ENCODE data around the gene PIP5K1C.

PIP5K1C gene

DNA sequence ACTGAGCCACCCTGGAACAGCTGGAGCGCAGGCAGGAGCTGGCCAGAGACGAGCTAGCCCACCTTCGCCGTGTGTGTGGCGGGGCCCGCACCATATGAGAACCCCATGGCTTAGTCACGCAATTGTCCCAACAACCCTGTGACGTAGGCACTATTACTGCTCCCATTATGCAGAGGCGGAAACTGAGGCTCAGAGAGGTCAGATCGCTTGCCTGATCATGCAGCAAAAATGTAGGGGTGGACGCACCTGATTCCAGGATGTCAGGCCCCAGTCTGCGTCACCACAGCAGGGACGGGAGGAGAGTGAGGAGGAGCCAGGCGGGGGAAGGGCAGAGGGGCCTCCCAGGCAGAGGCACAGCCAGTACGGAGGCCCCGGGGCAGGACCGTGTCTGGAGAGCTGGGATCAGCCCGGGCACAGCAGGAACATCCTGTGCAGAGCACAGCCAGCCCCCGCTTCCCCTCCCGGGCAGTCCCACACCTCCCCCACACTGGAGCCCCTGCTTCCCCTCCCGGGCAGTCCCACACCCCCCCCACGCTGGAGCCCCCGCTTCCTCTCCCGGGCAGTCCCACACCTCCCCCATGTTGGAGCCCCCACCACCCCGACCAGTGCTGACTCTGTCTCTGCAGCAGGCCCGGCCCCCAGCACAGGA, 16.7 kb downstream of the PIP5K1C start:
- no peak overlapping the region for H3K4me3 ChIP-seq (ENCODE audit: low read depth, low read length)
- TF ChIP-seq, protein P1, sequence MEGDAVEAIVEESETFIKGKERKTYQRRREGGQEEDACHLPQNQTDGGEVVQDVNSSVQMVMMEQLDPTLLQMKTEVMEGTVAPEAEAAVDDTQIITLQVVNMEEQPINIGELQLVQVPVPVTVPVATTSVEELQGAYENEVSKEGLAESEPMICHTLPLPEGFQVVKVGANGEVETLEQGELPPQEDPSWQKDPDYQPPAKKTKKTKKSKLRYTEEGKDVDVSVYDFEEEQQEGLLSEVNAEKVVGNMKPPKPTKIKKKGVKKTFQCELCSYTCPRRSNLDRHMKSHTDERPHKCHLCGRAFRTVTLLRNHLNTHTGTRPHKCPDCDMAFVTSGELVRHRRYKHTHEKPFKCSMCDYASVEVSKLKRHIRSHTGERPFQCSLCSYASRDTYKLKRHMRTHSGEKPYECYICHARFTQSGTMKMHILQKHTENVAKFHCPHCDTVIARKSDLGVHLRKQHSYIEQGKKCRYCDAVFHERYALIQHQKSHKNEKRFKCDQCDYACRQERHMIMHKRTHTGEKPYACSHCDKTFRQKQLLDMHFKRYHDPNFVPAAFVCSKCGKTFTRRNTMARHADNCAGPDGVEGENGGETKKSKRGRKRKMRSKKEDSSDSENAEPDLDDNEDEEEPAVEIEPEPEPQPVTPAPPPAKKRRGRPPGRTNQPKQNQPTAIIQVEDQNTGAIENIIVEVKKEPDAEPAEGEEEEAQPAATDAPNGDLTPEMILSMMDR (IDR thresholded peaks at IDR 0.05; ENCODE audit: low read depth, low read length) = no peak
- peak; percentile 92 for DNase-seq (ENCODE audit: low read depth, low spot score)
- in situ Hi-C loops (cut with HindIII; ENCODE audit: low sequenced_read_pairs) = no loop called here

DNA sequence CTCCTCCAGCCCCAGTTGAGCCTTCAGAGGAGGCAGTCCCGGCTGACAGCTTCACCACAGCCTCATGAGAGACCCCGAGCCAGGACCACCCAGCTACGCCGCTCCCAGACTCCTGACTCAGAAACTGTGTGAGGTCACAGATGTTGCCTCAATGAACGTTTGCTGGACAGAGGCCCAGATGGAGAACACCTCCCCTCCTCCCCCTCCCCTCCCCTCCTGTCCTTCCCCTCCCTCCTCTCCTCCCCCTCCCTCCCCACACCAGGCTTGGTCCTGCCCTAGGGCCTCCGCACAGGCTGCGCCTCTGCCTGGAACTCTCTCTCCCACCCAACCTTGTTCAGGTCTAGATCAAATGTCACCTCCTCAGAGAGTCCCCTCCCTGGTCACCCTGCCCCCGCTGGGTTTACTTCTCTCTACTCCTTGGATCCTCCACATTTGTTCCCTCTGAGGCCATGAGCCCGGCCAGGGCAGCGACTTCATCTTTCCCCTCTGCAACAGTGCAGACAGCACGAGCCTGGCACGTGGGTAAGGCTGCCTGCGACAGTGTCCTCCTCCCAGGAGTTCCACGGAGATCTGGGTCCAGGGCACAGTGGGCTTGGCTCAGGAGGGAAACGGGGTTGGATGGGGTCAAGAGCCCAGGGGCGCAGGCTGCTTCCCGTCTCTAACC, 17.4 kb downstream of the PIP5K1C start:
- in situ Hi-C loops (cut with HindIII; ENCODE audit: low sequenced_read_pairs) = no loop called here
- DNase-seq (ENCODE audit: low read depth, low spot score) = peak; percentile 82

DNA sequence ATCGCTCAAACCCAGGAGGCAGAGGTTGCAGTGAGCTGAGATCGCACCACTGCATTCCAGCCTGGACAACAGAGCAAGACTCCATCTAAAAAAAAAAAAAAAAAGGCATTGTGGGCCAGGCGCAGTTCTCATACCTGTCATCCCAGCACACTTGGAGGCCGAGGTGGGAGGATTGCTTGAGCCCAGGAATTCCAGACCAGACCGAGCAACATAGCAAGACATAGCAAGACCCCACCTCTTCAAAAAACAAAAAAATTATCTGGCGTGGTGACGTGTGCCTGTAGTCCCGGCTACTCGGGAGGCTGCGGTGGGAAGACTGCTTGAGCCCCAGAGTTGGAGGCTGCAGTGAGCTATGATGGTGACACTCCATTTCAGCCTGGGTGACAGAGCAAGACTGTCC, 18.0 kb downstream of the PIP5K1C start:
- no peak overlapping the region for H3K4me3 ChIP-seq (ENCODE audit: low read depth, low read length)
- TF ChIP-seq, protein P1 (IDR thresholded peaks at IDR 0.05; ENCODE audit: low read depth, low read length) = no peak
- in situ Hi-C loops (cut with HindIII; ENCODE audit: low sequenced_read_pairs) = no loop called here
- DNase-seq (ENCODE audit: low read depth, low spot score) = no peak

More for the DNA sequence above, 17.4 kb downstream of the PIP5K1C start:
- no peak overlapping the region for H3K4me3 ChIP-seq (ENCODE audit: low read depth, low read length)
- TF ChIP-seq, protein P1 (IDR thresholded peaks at IDR 0.05; ENCODE audit: low read depth, low read length) = no peak

DNA sequence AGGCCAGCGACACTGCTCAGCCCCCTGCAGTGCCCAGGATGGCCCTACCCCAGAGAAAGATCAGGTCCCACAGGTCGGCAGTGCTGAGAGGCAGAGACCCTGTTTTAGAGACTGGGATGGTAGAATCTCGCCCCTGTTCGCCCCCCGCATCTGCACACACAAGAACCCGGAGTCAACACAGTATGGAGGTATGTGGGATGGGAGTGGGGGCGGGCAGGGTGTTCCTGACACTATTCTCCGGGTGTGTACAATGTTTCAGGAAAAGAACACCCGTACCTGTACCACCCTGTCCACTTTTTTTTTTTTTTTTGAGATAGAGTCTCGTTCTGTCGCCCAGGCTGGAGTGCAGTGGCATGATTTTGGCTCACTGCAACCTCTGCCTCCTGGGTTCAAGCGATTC, 19.3 kb downstream of the PIP5K1C start:
- in situ Hi-C loops (cut with HindIII; ENCODE audit: low sequenced_read_pairs) = no loop called here
- TF ChIP-seq, protein P1 (IDR thresholded peaks at IDR 0.05; ENCODE audit: low read depth, low read length) = no peak
- no peak for DNase-seq (ENCODE audit: low read depth, low spot score)
- H3K4me3 ChIP-seq (ENCODE audit: low read depth, low read length) = no peak overlapping the region

DNA sequence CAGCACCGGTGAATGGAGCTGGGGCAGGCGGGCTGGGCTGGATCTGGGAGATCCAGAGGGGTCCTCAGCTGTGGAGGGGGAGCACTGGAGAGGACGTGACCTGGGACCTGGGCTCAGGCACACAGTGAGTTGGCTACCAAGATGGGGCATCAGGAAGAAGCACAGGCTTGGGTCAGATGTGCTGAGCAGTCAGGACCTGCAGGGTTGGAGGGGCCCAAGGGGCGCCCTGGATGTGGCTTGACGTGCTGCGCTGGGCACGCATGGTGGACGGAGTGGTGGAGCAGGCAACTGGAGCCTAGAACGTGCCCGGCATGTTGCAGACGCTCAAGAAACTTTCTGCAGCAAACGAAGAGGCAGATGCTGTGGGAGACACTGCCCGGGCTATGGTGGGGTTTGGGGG, 20.7 kb downstream of the PIP5K1C start:
- no peak overlapping the region for H3K4me3 ChIP-seq (ENCODE audit: low read depth, low read length)
- in situ Hi-C loops (cut with HindIII; ENCODE audit: low sequenced_read_pairs) = no loop called here
- no peak for DNase-seq (ENCODE audit: low read depth, low spot score)
- TF ChIP-seq, protein P1 (IDR thresholded peaks at IDR 0.05; ENCODE audit: low read depth, low read length) = no peak

DNA sequence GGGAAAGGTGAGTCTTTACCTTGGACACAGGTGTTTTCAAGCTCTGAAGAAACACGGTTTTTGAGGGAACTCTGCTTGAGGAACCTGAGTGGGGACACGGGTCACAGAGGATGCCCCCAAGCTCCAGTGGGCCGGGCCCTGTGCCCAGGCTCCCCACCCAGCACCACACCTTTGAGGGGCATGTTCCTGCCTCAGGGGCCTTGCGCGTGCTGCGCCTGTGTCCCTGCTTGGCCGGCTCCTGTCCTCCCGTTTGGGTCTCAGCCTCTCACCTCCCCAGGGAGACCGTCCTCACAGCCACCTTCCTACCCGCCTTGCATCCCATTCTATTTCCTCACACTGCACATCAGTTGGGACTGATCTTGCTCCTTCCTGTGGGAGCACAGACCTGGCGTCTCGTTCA, 21.1 kb downstream of the PIP5K1C start:
- TF ChIP-seq, protein P1 (IDR thresholded peaks at IDR 0.05; ENCODE audit: low read depth, low read length) = no peak
- no peak for DNase-seq (ENCODE audit: low read depth, low spot score)
- H3K4me3 ChIP-seq (ENCODE audit: low read depth, low read length) = no peak overlapping the region
- in situ Hi-C loops (cut with HindIII; ENCODE audit: low sequenced_read_pairs) = no loop called here
